Measurements from ENCODE around the gene DSN1.

The DSN1 gene

GRCh38 chr20:36744243-36744642 lies 29.3 kb downstream of the DSN1 start:
- Histone ChIP-seq H3K27ac (ENCODE audit: low read depth, low read length) (peak overlapping the region; percentile 30), H3K36me3 (ENCODE audit: control insufficient read depth in 5 of 5, insufficient read depth in 5 of 5, low read length in 5 of 5) (no peaks in the 10 kb centered on the region), H3K27me3 (ENCODE audit: control insufficient read depth in 5 of 5, insufficient read depth in 4 of 5, low read length in 5 of 5) (no peaks in the 10 kb centered on the region), H3K4me1 (ENCODE audit: control insufficient read depth in 5 of 5, insufficient read depth in 5 of 5, low read length in 5 of 5) (peaks cover 3 to 20% (median 19%) of the 10 kb centered on the region in 5 donors), H3K9me3 (ENCODE audit: control insufficient read depth in 5 of 5, low read length in 5 of 5) (no peaks in the 10 kb centered on the region), H3K9ac (ENCODE audit: low read length in 5 of 5) (peak overlapping the region in 1 of 5 donors; percentile 31), H3K4me3 (ENCODE audit: low read depth in 1 of 5, low read length in 5 of 5) (peak overlapping the region in 1 of 5 donors; percentile 22)

GRCh38 chr20:36742558-36742957 lies 31.0 kb downstream of the DSN1 start:
- Histone ChIP-seq H3K9me3 (ENCODE audit: control insufficient read depth in 5 of 5, low read length in 5 of 5) (no peaks in the 10 kb centered on the region), H3K9ac (ENCODE audit: low read length in 5 of 5) (no peak overlapping the region), H3K4me3 (ENCODE audit: low read depth in 1 of 5, low read length in 5 of 5) (no peak overlapping the region), H3K27me3 (ENCODE audit: control insufficient read depth in 5 of 5, insufficient read depth in 4 of 5, low read length in 5 of 5) (no peaks in the 10 kb centered on the region), H3K27ac (ENCODE audit: low read depth, low read length) (no peak overlapping the region), H3K4me1 (ENCODE audit: control insufficient read depth in 5 of 5, insufficient read depth in 5 of 5, low read length in 5 of 5) (peaks cover 3 to 20% (median 19%) of the 10 kb centered on the region in 5 donors), H3K36me3 (ENCODE audit: control insufficient read depth in 5 of 5, insufficient read depth in 5 of 5, low read length in 5 of 5) (no peaks in the 10 kb centered on the region)

- H3K36me3 ChIP-seq (ENCODE audit: control insufficient read depth in 5 of 5, insufficient read depth in 5 of 5, low read length in 5 of 5): no peaks in the 10 kb centered on the region
- no peak overlapping the region for H3K27ac ChIP-seq (ENCODE audit: low read depth, low read length)
- H3K27me3 ChIP-seq (ENCODE audit: control insufficient read depth in 5 of 5, insufficient read depth in 4 of 5, low read length in 5 of 5): no peaks in the 10 kb centered on the region
- H3K9me3 ChIP-seq (ENCODE audit: control insufficient read depth in 5 of 5, low read length in 5 of 5): no peaks in the 10 kb centered on the region
- H3K4me3 ChIP-seq (ENCODE audit: low read depth in 1 of 5, low read length in 5 of 5): no peak overlapping the region
- peaks cover 3 to 16% (median 16%) of the 10 kb centered on the region in 5 donors for H3K4me1 ChIP-seq (ENCODE audit: control insufficient read depth in 5 of 5, insufficient read depth in 5 of 5, low read length in 5 of 5)
- no peak overlapping the region for H3K9ac ChIP-seq (ENCODE audit: low read length in 5 of 5)
Measured at GRCh38 chr20:36741072-36741471, 32.5 kb downstream of the DSN1 start.

GRCh38 chr20:36737183-36737499 lies 36.4 kb downstream of the DSN1 start:
- H3K36me3 ChIP-seq (ENCODE audit: control insufficient read depth in 5 of 5, insufficient read depth in 5 of 5, low read length in 5 of 5): peaks cover 0 to 3% (median 0%) of the 10 kb centered on the region in 5 donors
- no peaks in the 10 kb centered on the region for H3K9me3 ChIP-seq (ENCODE audit: control insufficient read depth in 5 of 5, low read length in 5 of 5)
- no peaks in the 10 kb centered on the region for H3K4me1 ChIP-seq (ENCODE audit: control insufficient read depth in 5 of 5, insufficient read depth in 5 of 5, low read length in 5 of 5)
- H3K4me3 ChIP-seq (ENCODE audit: low read depth in 1 of 5, low read length in 5 of 5): no peak overlapping the region
- H3K27ac ChIP-seq (ENCODE audit: low read depth, low read length): no peak overlapping the region
- H3K27me3 ChIP-seq (ENCODE audit: control insufficient read depth in 5 of 5, insufficient read depth in 4 of 5, low read length in 5 of 5): no peaks in the 10 kb centered on the region
- H3K9ac ChIP-seq (ENCODE audit: low read length in 5 of 5): no peak overlapping the region

DNA sequence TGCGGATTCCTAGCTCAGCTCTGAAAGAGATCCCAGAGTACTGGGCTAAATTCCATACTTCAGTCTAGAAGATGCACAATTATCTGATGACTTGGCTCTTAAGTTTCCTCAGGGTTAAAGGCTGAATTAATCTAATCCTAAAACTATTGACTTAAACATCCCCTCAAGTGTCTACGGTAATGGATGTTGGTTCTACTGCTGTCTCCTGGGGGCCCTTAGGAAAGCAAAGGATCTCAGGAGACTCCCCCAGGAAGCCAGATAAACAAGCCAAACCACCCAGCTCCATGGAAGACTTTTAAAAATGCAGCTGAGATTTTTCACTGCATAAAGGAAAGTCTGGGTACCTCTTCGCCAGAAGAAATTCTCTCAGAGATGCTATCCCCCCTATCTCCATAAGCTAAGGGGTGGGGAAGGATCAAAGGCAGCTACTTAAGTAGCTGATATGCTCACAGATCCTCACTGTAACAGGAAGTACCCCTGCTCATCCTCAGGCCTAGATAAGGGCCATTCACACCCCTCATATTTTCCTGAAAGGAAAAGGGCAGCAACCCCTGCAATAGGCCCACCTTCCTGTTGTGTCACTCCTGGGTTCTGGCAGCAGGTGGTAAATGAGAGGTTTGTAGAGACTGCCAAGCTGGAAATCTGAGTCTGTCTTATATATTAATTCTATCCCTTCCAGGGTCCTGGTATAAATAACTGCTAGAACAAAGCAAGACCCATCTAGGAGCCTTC lies 36.9 kb downstream of the DSN1 start:
- H3K36me3 ChIP-seq (ENCODE audit: control insufficient read depth in 5 of 5, insufficient read depth in 5 of 5, low read length in 5 of 5): peaks cover 0 to 3% (median 0%) of the 10 kb centered on the region in 5 donors
- no peaks in the 10 kb centered on the region for H3K27me3 ChIP-seq (ENCODE audit: control insufficient read depth in 5 of 5, insufficient read depth in 4 of 5, low read length in 5 of 5)
- H3K4me3 ChIP-seq (ENCODE audit: low read depth in 1 of 5, low read length in 5 of 5): no peak overlapping the region
- H3K9ac ChIP-seq (ENCODE audit: low read length in 5 of 5): no peak overlapping the region
- H3K4me1 ChIP-seq (ENCODE audit: control insufficient read depth in 5 of 5, insufficient read depth in 5 of 5, low read length in 5 of 5): no peaks in the 10 kb centered on the region
- H3K27ac ChIP-seq (ENCODE audit: low read depth, low read length): no peak overlapping the region
- no peaks in the 10 kb centered on the region for H3K9me3 ChIP-seq (ENCODE audit: control insufficient read depth in 5 of 5, low read length in 5 of 5)

GRCh38 chr20:36732456-36732855 lies 41.1 kb downstream of the DSN1 start:
- Histone ChIP-seq H3K9me3 (ENCODE audit: control insufficient read depth in 5 of 5, low read length in 5 of 5) (no peaks in the 10 kb centered on the region), H3K36me3 (ENCODE audit: control insufficient read depth in 5 of 5, insufficient read depth in 5 of 5, low read length in 5 of 5) (peaks cover 0 to 3% (median 0%) of the 10 kb centered on the region in 5 donors), H3K27me3 (ENCODE audit: control insufficient read depth in 5 of 5, insufficient read depth in 4 of 5, low read length in 5 of 5) (no peaks in the 10 kb centered on the region), H3K4me3 (ENCODE audit: low read depth in 1 of 5, low read length in 5 of 5) (no peak overlapping the region), H3K27ac (ENCODE audit: low read depth, low read length) (no peak overlapping the region), H3K9ac (ENCODE audit: low read length in 5 of 5) (no peak overlapping the region), H3K4me1 (ENCODE audit: control insufficient read depth in 5 of 5, insufficient read depth in 5 of 5, low read length in 5 of 5) (no peaks in the 10 kb centered on the region)

GRCh38 chr20:36728986-36729385 lies 44.6 kb downstream of the DSN1 start:
- Histone ChIP-seq H3K4me3 (ENCODE audit: low read depth in 1 of 5, low read length in 5 of 5) (no peak overlapping the region), H3K36me3 (ENCODE audit: control insufficient read depth in 5 of 5, insufficient read depth in 5 of 5, low read length in 5 of 5) (peaks cover 0 to 3% (median 0%) of the 10 kb centered on the region in 5 donors), H3K27me3 (ENCODE audit: control insufficient read depth in 5 of 5, insufficient read depth in 4 of 5, low read length in 5 of 5) (no peaks in the 10 kb centered on the region), H3K9ac (ENCODE audit: low read length in 5 of 5) (no peak overlapping the region), H3K9me3 (ENCODE audit: control insufficient read depth in 5 of 5, low read length in 5 of 5) (no peaks in the 10 kb centered on the region), H3K4me1 (ENCODE audit: control insufficient read depth in 5 of 5, insufficient read depth in 5 of 5, low read length in 5 of 5) (no peaks in the 10 kb centered on the region), H3K27ac (ENCODE audit: low read depth, low read length) (no peak overlapping the region)

GRCh38 chr20:36726168-36726567 lies 47.4 kb downstream of the DSN1 start:
- no peak overlapping the region for H3K27ac ChIP-seq (ENCODE audit: low read depth, low read length)

DNA sequence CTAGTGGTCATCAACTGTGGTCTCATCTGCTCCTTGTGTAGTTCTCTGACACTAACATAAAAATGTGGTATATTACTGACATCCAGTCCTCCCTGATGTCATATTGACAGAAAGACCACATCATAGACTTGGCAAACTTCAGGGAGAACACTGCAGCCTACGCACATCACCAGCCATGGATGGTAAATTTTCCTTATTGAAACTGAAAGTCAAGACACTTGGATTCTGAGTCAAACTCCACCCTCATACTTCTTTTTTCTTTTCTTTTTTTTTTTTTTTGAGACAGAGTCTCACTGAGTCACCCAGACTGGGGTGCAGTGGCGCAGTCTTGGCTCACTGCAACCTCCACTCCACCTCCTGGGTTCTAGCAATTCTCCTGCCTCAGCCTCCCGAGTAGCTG lies 53.1 kb downstream of the DSN1 start:
- no peak overlapping the region for H3K27ac ChIP-seq (ENCODE audit: low read depth, low read length)

More at GRCh38 chr20:36726168-36726567, 47.4 kb downstream of the DSN1 start:
- H3K4me1 ChIP-seq (ENCODE audit: control insufficient read depth in 5 of 5, insufficient read depth in 5 of 5, low read length in 5 of 5): no peaks in the 10 kb centered on the region
- peaks cover 0 to 3% (median 0%) of the 10 kb centered on the region in 5 donors for H3K36me3 ChIP-seq (ENCODE audit: control insufficient read depth in 5 of 5, insufficient read depth in 5 of 5, low read length in 5 of 5)
- no peaks in the 10 kb centered on the region for H3K27me3 ChIP-seq (ENCODE audit: control insufficient read depth in 5 of 5, insufficient read depth in 4 of 5, low read length in 5 of 5)
- H3K9me3 ChIP-seq (ENCODE audit: control insufficient read depth in 5 of 5, low read length in 5 of 5): no peaks in the 10 kb centered on the region
- no peak overlapping the region for H3K4me3 ChIP-seq (ENCODE audit: low read depth in 1 of 5, low read length in 5 of 5)
- no peak overlapping the region for H3K9ac ChIP-seq (ENCODE audit: low read length in 5 of 5)

GRCh38 chr20:36717657-36718056 lies 55.9 kb downstream of the DSN1 start:
- H3K36me3 ChIP-seq (ENCODE audit: control insufficient read depth in 5 of 5, insufficient read depth in 5 of 5, low read length in 5 of 5): peaks cover 0 to 13% (median 2%) of the 10 kb centered on the region in 5 donors
- H3K4me3 ChIP-seq (ENCODE audit: low read depth in 1 of 5, low read length in 5 of 5): no peak overlapping the region
- no peaks in the 10 kb centered on the region for H3K9me3 ChIP-seq (ENCODE audit: control insufficient read depth in 5 of 5, low read length in 5 of 5)
- H3K27ac ChIP-seq (ENCODE audit: low read depth, low read length): no peak overlapping the region
- no peaks in the 10 kb centered on the region for H3K4me1 ChIP-seq (ENCODE audit: control insufficient read depth in 5 of 5, insufficient read depth in 5 of 5, low read length in 5 of 5)
- H3K9ac ChIP-seq (ENCODE audit: low read length in 5 of 5): no peak overlapping the region
- no peaks in the 10 kb centered on the region for H3K27me3 ChIP-seq (ENCODE audit: control insufficient read depth in 5 of 5, insufficient read depth in 4 of 5, low read length in 5 of 5)

More for the DNA sequence above, 53.1 kb downstream of the DSN1 start:
- no peak overlapping the region for H3K4me3 ChIP-seq (ENCODE audit: low read depth in 1 of 5, low read length in 5 of 5)
- no peaks in the 10 kb centered on the region for H3K27me3 ChIP-seq (ENCODE audit: control insufficient read depth in 5 of 5, insufficient read depth in 4 of 5, low read length in 5 of 5)
- H3K9me3 ChIP-seq (ENCODE audit: control insufficient read depth in 5 of 5, low read length in 5 of 5): no peaks in the 10 kb centered on the region
- no peaks in the 10 kb centered on the region for H3K4me1 ChIP-seq (ENCODE audit: control insufficient read depth in 5 of 5, insufficient read depth in 5 of 5, low read length in 5 of 5)
- no peak overlapping the region for H3K9ac ChIP-seq (ENCODE audit: low read length in 5 of 5)
- H3K36me3 ChIP-seq (ENCODE audit: control insufficient read depth in 5 of 5, insufficient read depth in 5 of 5, low read length in 5 of 5): peaks cover 0 to 13% (median 2%) of the 10 kb centered on the region in 5 donors

Data from subcutaneous abdominal adipose tissue (tissue), 5 donors.